ENCODE measurements around the gene RIMBP2.

GRCh38 chr12:130364578-130364977 lies 351.5 kb downstream of the RIMBP2 start:
- TF ChIP-seq EZH2 (optimal IDR thresholded peaks at IDR 0.05; ENCODE audit: low read depth, low read length) (no peak), CTCF (IDR thresholded peaks at IDR 0.05; ENCODE audit: low read length) (no peak), EZH2phosphoT487 (IDR thresholded peaks at IDR 0.05; ENCODE audit: low read length) (no peak)
